H1 (cell line): ENCODE data around the gene CD52. TPM values are rescaled to one million over a fixed set of nuclear protein-coding genes. Genes with fewer than 3 reads are reported as not detected.

Source experiments
- CTCF ChIA-PET: fragments of 300-600 bp; sonication (Branson Sonifier 250); formaldehyde crosslinking; loops from one replicate; lab custom pipeline; 2021; ENCODE audit not compliant: partially characterized antibody; lab: Charles Lee
- POLR2A ChIA-PET: fragments of 300-600 bp; sonication (Branson Sonifier 250); formaldehyde crosslinking; loops from one replicate; lab custom pipeline; 2021; ENCODE audit warnings: inconsistent platforms; ENCODE audit not compliant: partially characterized antibody; lab: Charles Lee
- DNase-seq, 2 experiments: peaks; one replicate each; pipeline versions ENCODE4 v3.0.0 to v3.0.0-alpha.2; 2010 to 2022; ENCODE audit warnings: low spot score in 2 of 2, low read depth in 1 of 2, mixed read lengths in 1 of 2
- FAIRE-seq: peaks from 2 replicates; lab custom pipeline; 2011; peaks lifted over from hg19 to GRCh38; lab: Jason Lieb, UNC
- H2AFZ ChIP-seq: 2 replicates; pipeline ENCODE4 v1.8.1; 2012; ENCODE audit warnings: low read length, inconsistent platforms
- H2AK5ac ChIP-seq: 2 replicates; pipeline ENCODE4 v1.6.1; 2013; ENCODE audit warnings: low read depth, low read length
- H2BK120ac ChIP-seq: replicated peaks from 2 replicates; pipeline ENCODE3; 2013; ENCODE audit warnings: low read depth, low read length, inconsistent platforms
- H2BK12ac ChIP-seq: 2 replicates; pipeline ENCODE4 v1.6.1; 2013; ENCODE audit warnings: low read depth, low read length
- H2BK15ac ChIP-seq: 2 replicates; pipeline ENCODE4 v1.6.1; 2013; ENCODE audit warnings: low read length
- H2BK20ac ChIP-seq: 2 replicates; pipeline ENCODE4 v1.6.1; 2013; ENCODE audit warnings: low read length
- H2BK5ac ChIP-seq: 2 replicates; pipeline ENCODE4 v1.6.1; 2013; ENCODE audit warnings: low read depth, low read length
- H3K14ac ChIP-seq: 2 replicates; pipeline ENCODE4 v1.6.1; 2013; ENCODE audit warnings: inconsistent platforms; ENCODE audit not compliant: insufficient read length
- H3K18ac ChIP-seq: 2 replicates; pipeline ENCODE4 v1.6.1; 2013; ENCODE audit warnings: low read length; ENCODE audit errors: extremely low read depth
- H3K23ac ChIP-seq: 2 replicates; pipeline ENCODE4 v1.6.1; 2013; ENCODE audit warnings: inconsistent platforms; ENCODE audit not compliant: insufficient read length
- H3K23me2 ChIP-seq: 2 replicates; pipeline ENCODE4 v1.6.1; 2013; ENCODE audit warnings: low read depth, low read length
- H3K27ac ChIP-seq: 2 replicates; pipeline ENCODE4 v1.6.1; 2011; ENCODE audit warnings: low read depth, low read length, inconsistent platforms
- H3K27me3 ChIP-seq, 4 experiments: replicated peaks in 1 of 4; 1 replicate in 1 of 4; 2 replicates in 3 of 4; pipeline versions ENCODE4 v1.6.1 to v1.8.1; 2011 to 2013; ENCODE audit warnings: low read length in 3 of 4, mild to moderate bottlenecking in 3 of 4, inconsistent platforms in 2 of 4, mixed read lengths in 2 of 4, moderate library complexity in 1 of 4; ENCODE audit not compliant: control insufficient read depth in 3 of 4, insufficient read depth in 3 of 4; ENCODE audit errors: extremely low read depth in 1 of 4
- H3K36me3 ChIP-seq, 4 experiments: 2 replicates each; pipeline versions ENCODE4 v1.6.1 to v1.8.1; 2011 to 2013; ENCODE audit warnings: mild to moderate bottlenecking in 4 of 4, low read length in 3 of 4, moderate library complexity in 2 of 4, control low read depth in 1 of 4, inconsistent platforms in 1 of 4; ENCODE audit not compliant: insufficient read depth in 4 of 4, control insufficient read depth in 2 of 4
- H3K4ac ChIP-seq: replicated peaks from 2 replicates; pipeline ENCODE3; 2013; ENCODE audit warnings: low read length, low read depth, mixed read lengths, inconsistent platforms; ENCODE audit not compliant: insufficient read length
- H3K4me1 ChIP-seq, 4 experiments: replicated peaks in 1 of 4; 1 replicate in 1 of 4; 2 replicates in 3 of 4; pipeline versions ENCODE4 v1.6.1 to v1.8.1; 2011 to 2013; ENCODE audit warnings: low read length in 3 of 4, inconsistent platforms in 2 of 4, mixed read lengths in 1 of 4; ENCODE audit not compliant: insufficient read depth in 4 of 4, control insufficient read depth in 3 of 4
- H3K4me2 ChIP-seq, 2 experiments: 2 replicates each; pipeline versions ENCODE4 v1.6.1 to v1.8.1; 2011 to 2013; ENCODE audit warnings: low read depth in 2 of 2, low read length in 2 of 2, control low read depth in 1 of 2, inconsistent platforms in 1 of 2, mild to moderate bottlenecking in 1 of 2; ENCODE audit not compliant: insufficient read depth in 1 of 2
- H3K4me3 ChIP-seq, 4 experiments: fragments of 200-600, 300-600 bp in 1 of 4; sonication (generic), shearing (Covaris generic), sonication (Bioruptor Twin) in 1 of 4; 2 replicates each; pipeline versions ENCODE4 v1.5.1 to v1.8.1; 2011 to 2016; ENCODE audit warnings: low read length in 4 of 4, low read depth in 3 of 4, control low read depth in 2 of 4, inconsistent platforms in 2 of 4, mild to moderate bottlenecking in 2 of 4, mixed read lengths in 1 of 4, moderate library complexity in 1 of 4; ENCODE audit not compliant: insufficient read depth in 2 of 4; ENCODE audit errors: extremely low read depth in 1 of 4
- H3K56ac ChIP-seq: replicated peaks from 2 replicates; pipeline ENCODE3; 2013; ENCODE audit warnings: low read depth, mild to moderate bottlenecking, mixed read lengths, low read length, inconsistent platforms; ENCODE audit not compliant: insufficient read length
- H3K79me1 ChIP-seq: 2 replicates; pipeline ENCODE4 v1.6.1; 2013; ENCODE audit warnings: low read depth, low read length, control low read depth
- H3K79me2 ChIP-seq, 2 experiments: 2 replicates each; pipeline versions ENCODE4 v1.6.1 to v1.8.1; 2012 to 2013; ENCODE audit warnings: low read length in 2 of 2, mild to moderate bottlenecking in 2 of 2, inconsistent platforms in 1 of 2; ENCODE audit not compliant: insufficient read depth in 2 of 2, control insufficient read depth in 1 of 2
- H3K9ac ChIP-seq, 4 experiments: replicated peaks in 1 of 4; 1 replicate in 1 of 4; 2 replicates in 3 of 4; pipeline versions ENCODE4 v1.6.1 to v1.8.1; 2011 to 2013; ENCODE audit warnings: low read depth in 3 of 4, low read length in 3 of 4, control low read depth in 2 of 4, mild to moderate bottlenecking in 2 of 4, moderate library complexity in 2 of 4, inconsistent platforms in 1 of 4; ENCODE audit errors: extremely low read depth in 1 of 4
- H3K9me3 ChIP-seq, 2 experiments: 2 replicates each; pipeline versions ENCODE4 v1.6.1 to v1.8.1; 2012 to 2013; ENCODE audit warnings: mild to moderate bottlenecking in 2 of 2, moderate library complexity in 2 of 2, control low read depth in 1 of 2, inconsistent platforms in 1 of 2, low read depth in 1 of 2, low read length in 1 of 2, mixed read lengths in 1 of 2; ENCODE audit not compliant: insufficient read depth in 2 of 2
- H4K20me1 ChIP-seq, 2 experiments: replicated peaks in 1 of 2; 2 replicates each; pipeline versions ENCODE3 to v1.8.1; 2011 to 2013; ENCODE audit warnings: inconsistent platforms in 2 of 2, low read length in 2 of 2, mild to moderate bottlenecking in 1 of 2; ENCODE audit not compliant: insufficient read depth in 2 of 2, control insufficient read depth in 1 of 2
- H4K5ac ChIP-seq: 2 replicates; pipeline ENCODE4 v1.6.1; 2013; ENCODE audit warnings: low read length, low read depth, mixed read lengths, inconsistent platforms; ENCODE audit not compliant: insufficient read length
- H4K8ac ChIP-seq: 2 replicates; pipeline ENCODE4 v1.8.0; 2013; ENCODE audit warnings: mild to moderate bottlenecking, moderate library complexity, low read length, inconsistent platforms; ENCODE audit not compliant: insufficient read depth; ENCODE audit errors: extremely low read depth
- H4K91ac ChIP-seq: replicated peaks from 2 replicates; pipeline ENCODE3; 2013; ENCODE audit warnings: low read length, mixed read lengths, inconsistent platforms; ENCODE audit not compliant: insufficient read length
- CREB1 ChIP-seq: IDR thresholded peaks from 2 replicates; pipeline ENCODE4 v1.6.1; 2012; ENCODE audit warnings: inconsistent platforms
- EGR1 ChIP-seq: IDR thresholded peaks from 2 replicates; pipeline ENCODE4 v1.6.1; 2011; ENCODE audit warnings: low read depth, low read length, borderline replicate concordance
- FOSL1 ChIP-seq: IDR thresholded peaks from 2 replicates; pipeline ENCODE4 v1.6.1; 2011; ENCODE audit warnings: mild to moderate bottlenecking, low read depth, low read length, moderate library complexity; ENCODE audit not compliant: insufficient read depth
- HDAC2 ChIP-seq, 2 experiments: fragments of 300-600 bp in 1 of 2; sonication (generic) in 1 of 2; IDR thresholded peaks; 2 replicates each; pipeline ENCODE4 v1.6.1; 2011 to 2012; ENCODE audit warnings: low read depth in 2 of 2, low read length in 2 of 2, mild to moderate bottlenecking in 2 of 2, moderate library complexity in 2 of 2, borderline replicate concordance in 1 of 2, inconsistent platforms in 1 of 2
- KDM4A ChIP-seq: IDR thresholded peaks from one replicate; pipeline ENCODE4 v1.7.1; 2012; ENCODE audit warnings: low read depth, mild to moderate bottlenecking, moderate library complexity, low read length, inconsistent platforms; ENCODE audit not compliant: severe bottlenecking
- MAFK ChIP-seq: IDR thresholded peaks from 2 replicates; pipeline ENCODE4 v1.6.1; 2012; ENCODE audit warnings: low read depth, mild to moderate bottlenecking, improper control_type of control experiment, low read length
- NRF1 ChIP-seq: IDR thresholded peaks from 2 replicates; pipeline ENCODE4 v1.6.1; 2011; ENCODE audit warnings: mild to moderate bottlenecking, low read depth, low read length, improper control_type of control experiment
- RBBP5 ChIP-seq: IDR thresholded peaks from 2 replicates; pipeline ENCODE4 v1.7.1; 2012; ENCODE audit warnings: low read depth, mild to moderate bottlenecking, inconsistent platforms, low read length, moderate library complexity, borderline replicate concordance
- SP1 ChIP-seq: IDR thresholded peaks from 2 replicates; pipeline ENCODE4 v1.6.1; 2011; ENCODE audit warnings: low read depth, low read length
- SUZ12 ChIP-seq: fragments of 200-600 bp; sonication (generic); IDR thresholded peaks from 2 replicates; pipeline ENCODE4 v1.6.1; 2012; ENCODE audit warnings: mild to moderate bottlenecking, inconsistent platforms, low read length, moderate library complexity, mixed read lengths
- TAF7 ChIP-seq: optimal IDR thresholded peaks from 2 replicates; pipeline ENCODE3; 2011; ENCODE audit warnings: low read depth, mild to moderate bottlenecking, inconsistent platforms, low read length, moderate library complexity, borderline replicate concordance
- WGBS, 2 experiments: shearing (Covaris generic) in 1 of 2; methylation state at CpG; one replicate each; pipeline versions ENCODE4 v1.1.6 to v1.1.7; 2013 to 2015; ENCODE audit warnings: low lambda C conversion rate in 2 of 2, mixed read lengths in 2 of 2, inconsistent platforms in 1 of 2, low coverage in 1 of 2, missing lambda C conversion rate in 1 of 2; ENCODE audit not compliant: insufficient replicate concordance in 2 of 2, insufficient coverage in 1 of 2, insufficient read length in 1 of 2; ENCODE audit errors: extremely low coverage in 1 of 2, missing lambda C conversion rate in 1 of 2; 5-methylcytosine and 5-hydroxymethylcytosine counted together
- polyA plus RNA-seq, 7 experiments: library from polyadenylated mRNA; depleted of rRNA in 3 of 7; stranded (reverse) in 5 of 7; unstranded in 2 of 7; fragments of >200 nt in 5 of 7; fragments of 200-250 nt in 2 of 7; gene quantifications; 1 replicate in 5 of 7; 2 replicates in 1 of 7; 4 replicates in 1 of 7; pipeline versions ENCODE4 v1.2.1 to v1.2.3, GENCODE V29; 2011 to 2013; ENCODE audit warnings: missing spikeins in 2 of 7, mixed read lengths in 2 of 7
- total RNA-seq: library from RNA; stranded (reverse); fragmentation: NEBNext Ultra II Directional; extraction: Animal tissue kit (Norgen Biotek cat#: 25700); gene quantifications from 2 replicates; pipeline ENCODE4 v1.2.1, GENCODE V29; 2021
- TF ChIP-seq, protein P1 (sequence below): IDR thresholded peaks from 2 replicates; pipeline ENCODE4 v1.6.1; 2012; ENCODE audit warnings: low read length, inconsistent platforms

The CD52 gene
- total and polyA plus RNA-seq, 2 of the 8 experiments (the other 6 are each of a cell fraction or from before 2014, with no cell fraction given): 2.4 to 3.1 TPM

DNA sequence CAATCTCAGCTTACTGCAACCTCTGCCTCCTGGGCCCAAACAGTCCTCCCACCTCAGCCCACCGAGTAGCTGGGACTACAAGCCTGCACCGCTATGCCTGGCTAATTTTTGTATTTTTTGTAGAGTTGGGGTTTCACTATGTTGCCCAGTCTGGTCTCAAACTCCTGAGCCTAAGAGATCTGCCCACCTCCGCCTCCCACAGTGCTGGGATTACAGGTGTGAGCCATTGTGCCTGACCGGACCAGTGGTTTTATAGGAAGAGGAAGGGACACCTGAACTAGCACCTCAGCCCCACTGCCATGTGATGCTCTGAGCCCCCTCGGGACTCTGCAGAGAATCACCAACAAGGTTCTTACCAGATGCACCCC lies 32.1 kb downstream of the CD52 start:
- Histone ChIP-seq H3K4me3 (no peak overlapping the region), H4K91ac (no peak overlapping the region), H3K4ac (no peak overlapping the region), H2BK5ac (peak overlapping the region; percentile 48; the same call in 1 of the 2 replicates), H3K36me3 (no peaks in the 10 kb centered on the region), H2AK5ac (no peak overlapping the region), H4K20me1 (peaks cover 0 to 1% of the 10 kb centered on the region in 2 experiments), H3K79me2 (no peaks in the 10 kb centered on the region), H3K9ac (no peak overlapping the region), H3K4me2 (no peak overlapping the region), H2BK12ac (peak overlapping the region; percentile 68), H3K14ac (no peak overlapping the region), H2AFZ (no peak overlapping the region), H2BK120ac (no peak overlapping the region), H3K23ac (no peak overlapping the region), H3K27me3 (no peaks in the 10 kb centered on the region), H3K9me3 (no peaks in the 10 kb centered on the region), H3K23me2 (no peaks in the 10 kb centered on the region), H4K8ac (no peak overlapping the region), H3K27ac (no peak overlapping the region), H3K56ac (no peak overlapping the region), H2BK15ac (no peak overlapping the region), H4K5ac (no peak overlapping the region), H2BK20ac (no peak overlapping the region), H3K18ac (no peak overlapping the region), H3K4me1 (peaks cover 5 to 24% (median 9%) of the 10 kb centered on the region in 4 experiments), H3K79me1 (peaks cover 2% of the 10 kb centered on the region; the same call in 1 of the 2 replicates)
- ChIA-PET POLR2A (interaction anchor here (1.2 to 6.3 kb wide), 6 partner anchors 8 to 71 kb away, joined by 3 to 44 read pairs (median 6); no protein-coding TSS in a partner anchor), CTCF (interaction anchor here (1.1 to 6.6 kb wide), 9 partner anchors 9 to 70 kb away, joined by 3 to 52 read pairs (median 4); partner anchors contain the start of genes LIN28A and SH3BGRL3)
- no peak for DNase-seq
- FAIRE-seq: no peak
- WGBS, 2 experiments: 80% methylated on average over 5 of the region's 5 CpGs; no CpG with 5 or more reads in 1 of the 2 experiments
- TF ChIP-seq EGR1 (no peak), FOSL1 (no peak), KDM4A (no peak), TAF7 (no peak), SP1 (no peak), CREB1 (no peak), RBBP5 (no peak), HDAC2 (IDR thresholded peaks at IDR 0.05; ENCODE audit: borderline replicate concordance in 1 of 2, low read depth in 2 of 2, low read length in 2 of 2) (no peak), NRF1 (no peak), SUZ12 (no peak), MAFK (no peak)
- TF ChIP-seq, protein P1, sequence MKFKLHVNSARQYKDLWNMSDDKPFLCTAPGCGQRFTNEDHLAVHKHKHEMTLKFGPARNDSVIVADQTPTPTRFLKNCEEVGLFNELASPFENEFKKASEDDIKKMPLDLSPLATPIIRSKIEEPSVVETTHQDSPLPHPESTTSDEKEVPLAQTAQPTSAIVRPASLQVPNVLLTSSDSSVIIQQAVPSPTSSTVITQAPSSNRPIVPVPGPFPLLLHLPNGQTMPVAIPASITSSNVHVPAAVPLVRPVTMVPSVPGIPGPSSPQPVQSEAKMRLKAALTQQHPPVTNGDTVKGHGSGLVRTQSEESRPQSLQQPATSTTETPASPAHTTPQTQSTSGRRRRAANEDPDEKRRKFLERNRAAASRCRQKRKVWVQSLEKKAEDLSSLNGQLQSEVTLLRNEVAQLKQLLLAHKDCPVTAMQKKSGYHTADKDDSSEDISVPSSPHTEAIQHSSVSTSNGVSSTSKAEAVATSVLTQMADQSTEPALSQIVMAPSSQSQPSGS: no peak
